ENCODE results near the gene RBM47. TPM values are rescaled to one million over a fixed set of nuclear protein-coding genes. Genes with fewer than 3 reads are reported as not detected.

RBM47 gene
- total RNA-seq (1 to 10 TPM in 1 of 5 donors, under 1 TPM in 4; 0.19 to 1.3 (median 0.79) TPM), total RNA-seq (0.14 to 21.9 (median 0.79) reads per million in 29 experiments)
- total RNA-seq (2013), result 0.64 TPM

GRCh38 chr4:40629401-40630334 lies at the start of gene RBM47:
RBM47 (minus strand) TSS chr4:40629864; CDS start chr4:40438893, 190,971 bp downstream.
- Mint-ChIP-seq H3K36me3 (no peaks in the 10 kb centered on the region), H3K9me3 (no peaks in the 10 kb centered on the region), H3K27ac (peak within 1 kb of the TSS; percentile 23 to 75), H3K4me1 (peaks cover 16 to 29% (median 19%) of the 10 kb centered on the region in 3 donors), H3K27me3 (peaks cover 0 to 40% of the 10 kb centered on the region in 2 donors), H3K4me3 (peak within 1 kb of the TSS; percentile 72 to 86 (median 81))
- ChIA-PET CTCF (interaction anchor here in 1 of 2 donors (0.6 kb wide), 1 partner anchor 68 kb away, joined by 6 read pairs; no protein-coding TSS in a partner anchor), POLR2A (no interaction called here)
- Histone ChIP-seq H3K27ac (ENCODE audit: low read length) (no peak within 1 kb of the TSS), H3K4me3 (ENCODE audit: control insufficient read depth in 1 of 2, extremely low read depth in 1 of 2, low read length in 1 of 2) (peak within 1 kb of the TSS; percentile 39 to 91), H3K9me3 (no peaks in the 10 kb centered on the region), H3K27me3 (replicated peaks in 1 of 2; ENCODE audit: control insufficient read depth in 2 of 2, extremely low read depth in 1 of 2, insufficient read depth in 2 of 2, low read length in 1 of 2) (peaks cover 0 to 11% of the 10 kb centered on the region in 2 experiments), H3K4me1 (ENCODE audit: control insufficient read depth in 1 of 2, extremely low read depth in 1 of 2, insufficient read depth in 2 of 2, low read length in 2 of 2) (peaks cover 4 to 8% of the 10 kb centered on the region in 2 experiments), H3K36me3 (ENCODE audit: control insufficient read depth in 2 of 2, extremely low read depth in 1 of 2, insufficient read depth in 1 of 2, low read length in 1 of 2) (no peaks in the 10 kb centered on the region)
- ATAC-seq (replicated peaks in 1 of 4) (peak; percentile 74 to 90 (median 82)), DNase-seq (peak in 29 of 35 experiments; percentile 5 to 61 (median 24))
- 4% methylated on average over 52 of the region's 53 CpGs for WGBS (ENCODE audit: insufficient coverage)

GRCh38 chr4:40678421-40678820 lies 48.8 kb upstream of the RBM47 start:
- WGBS (ENCODE audit: insufficient coverage), result 100% methylated on average over 3 of the region's 6 CpGs
- Histone ChIP-seq H3K4me1 (ENCODE audit: control insufficient read depth in 1 of 2, extremely low read depth in 1 of 2, insufficient read depth in 2 of 2, low read length in 2 of 2) (peaks cover 0 to under 1% of the 10 kb centered on the region in 2 experiments), H3K27ac (ENCODE audit: low read length) (no peak overlapping the region), H3K27me3 (replicated peaks in 1 of 2; ENCODE audit: control insufficient read depth in 2 of 2, extremely low read depth in 1 of 2, insufficient read depth in 2 of 2, low read length in 1 of 2) (no peaks in the 10 kb centered on the region), H3K9me3 (no peaks in the 10 kb centered on the region), H3K4me3 (ENCODE audit: control insufficient read depth in 1 of 2, extremely low read depth in 1 of 2, low read length in 1 of 2) (no peak overlapping the region), H3K36me3 (ENCODE audit: control insufficient read depth in 2 of 2, extremely low read depth in 1 of 2, insufficient read depth in 1 of 2, low read length in 1 of 2) (no peaks in the 10 kb centered on the region)
- Mint-ChIP-seq H3K27me3 (no peaks in the 10 kb centered on the region), H3K9me3 (no peaks in the 10 kb centered on the region), H3K36me3 (no peaks in the 10 kb centered on the region), H3K4me1 (peaks cover 3 to 5% (median 4%) of the 10 kb centered on the region in 3 donors), H3K4me3 (no peak overlapping the region), H3K27ac (no peak overlapping the region)
- ChIA-PET CTCF (no interaction called here), POLR2A (no interaction called here)
- ATAC-seq (replicated peaks in 1 of 4), result no peak
- DNase-seq, result no peak

- ATAC-seq (replicated peaks in 1 of 4), result no peak
- Histone ChIP-seq H3K4me3 (ENCODE audit: control insufficient read depth in 1 of 2, extremely low read depth in 1 of 2, low read length in 1 of 2) (no peak overlapping the region), H3K4me1 (ENCODE audit: control insufficient read depth in 1 of 2, extremely low read depth in 1 of 2, insufficient read depth in 2 of 2, low read length in 2 of 2) (peaks cover 3 to 16% of the 10 kb centered on the region in 2 experiments), H3K27ac (ENCODE audit: low read length) (no peak overlapping the region), H3K27me3 (replicated peaks in 1 of 2; ENCODE audit: control insufficient read depth in 2 of 2, extremely low read depth in 1 of 2, insufficient read depth in 2 of 2, low read length in 1 of 2) (no peaks in the 10 kb centered on the region), H3K9me3 (no peaks in the 10 kb centered on the region), H3K36me3 (ENCODE audit: control insufficient read depth in 2 of 2, extremely low read depth in 1 of 2, insufficient read depth in 1 of 2, low read length in 1 of 2) (no peaks in the 10 kb centered on the region)
- H3K4me3 Mint-ChIP-seq, result no peak overlapping the region
- H3K27me3 Mint-ChIP-seq, result no peaks in the 10 kb centered on the region
- 90% methylated on average over 5 of the region's 6 CpGs for WGBS (ENCODE audit: insufficient coverage)
- ChIA-PET POLR2A (no interaction called here), CTCF (interaction anchor here in 1 of 2 donors (0.7 kb wide), 1 partner anchor 44 kb away, joined by 4 read pairs; no protein-coding TSS in a partner anchor)
- H3K9me3 Mint-ChIP-seq, result no peaks in the 10 kb centered on the region
- H3K36me3 Mint-ChIP-seq, result no peaks in the 10 kb centered on the region
- H3K27ac Mint-ChIP-seq, result no peak overlapping the region
- peaks cover 16 to 22% (median 17%) of the 10 kb centered on the region in 3 donors for H3K4me1 Mint-ChIP-seq
- no peak for DNase-seq
Measured at GRCh38 chr4:40675166-40675565, 45.5 kb upstream of the RBM47 start.

- CTCF ChIA-PET, result no interaction called here
- H3K27ac ChIP-seq (ENCODE audit: low read length), result peak overlapping the region; percentile 41
- peak overlapping the region in 2 of 3 donors; percentile 37 to 46 for H3K4me3 Mint-ChIP-seq
Measured at GRCh38 chr4:40672528-40673522, 43.2 kb upstream of the RBM47 start.

GRCh38 chr4:40669504-40669903 lies 39.8 kb upstream of the RBM47 start:
- H3K27me3 Mint-ChIP-seq, result no peaks in the 10 kb centered on the region

More at GRCh38 chr4:40672528-40673522, 43.2 kb upstream of the RBM47 start:
- POLR2A ChIA-PET, result interaction anchor here (0.5 kb wide), 2 partner anchors 125 to 470 kb away, joined by 3 to 4 read pairs; no protein-coding TSS in a partner anchor
- H3K27me3 Mint-ChIP-seq, result no peaks in the 10 kb centered on the region
- Histone ChIP-seq H3K4me3 (ENCODE audit: control insufficient read depth in 1 of 2, extremely low read depth in 1 of 2, low read length in 1 of 2) (no peak overlapping the region), H3K4me1 (ENCODE audit: control insufficient read depth in 1 of 2, extremely low read depth in 1 of 2, insufficient read depth in 2 of 2, low read length in 2 of 2) (peaks cover 3 to 16% of the 10 kb centered on the region in 2 experiments), H3K36me3 (ENCODE audit: control insufficient read depth in 2 of 2, extremely low read depth in 1 of 2, insufficient read depth in 1 of 2, low read length in 1 of 2) (no peaks in the 10 kb centered on the region), H3K9me3 (no peaks in the 10 kb centered on the region), H3K27me3 (replicated peaks in 1 of 2; ENCODE audit: control insufficient read depth in 2 of 2, extremely low read depth in 1 of 2, insufficient read depth in 2 of 2, low read length in 1 of 2) (no peaks in the 10 kb centered on the region)
- no peaks in the 10 kb centered on the region for H3K36me3 Mint-ChIP-seq
- peak overlapping the region; percentile 79 to 82 for H3K27ac Mint-ChIP-seq
- H3K9me3 Mint-ChIP-seq, result no peaks in the 10 kb centered on the region
- H3K4me1 Mint-ChIP-seq, result peaks cover 16 to 25% (median 23%) of the 10 kb centered on the region in 3 donors
- DNase-seq (peak in 16 of 35 experiments; percentile 0 to 63 (median 8)), ATAC-seq (replicated peaks in 1 of 4) (peak; percentile 77 to 91 (median 82))
- WGBS (ENCODE audit: insufficient coverage), result 35% methylated on average over 12 of the region's 15 CpGs

More at GRCh38 chr4:40669504-40669903, 39.8 kb upstream of the RBM47 start:
- no peak overlapping the region for H3K4me3 ChIP-seq (ENCODE audit: control insufficient read depth in 1 of 2, extremely low read depth in 1 of 2, low read length in 1 of 2)
- H3K9me3 Mint-ChIP-seq, result no peaks in the 10 kb centered on the region
- H3K4me1 Mint-ChIP-seq, result peaks cover 16 to 25% (median 23%) of the 10 kb centered on the region in 3 donors
- ATAC-seq (replicated peaks in 1 of 4) (no peak), DNase-seq (no peak)
- no peaks in the 10 kb centered on the region for H3K36me3 ChIP-seq (ENCODE audit: control insufficient read depth in 2 of 2, extremely low read depth in 1 of 2, insufficient read depth in 1 of 2, low read length in 1 of 2)
- H3K27ac Mint-ChIP-seq, result no peak overlapping the region
- H3K9me3 ChIP-seq, result no peaks in the 10 kb centered on the region
- no peak overlapping the region for H3K27ac ChIP-seq (ENCODE audit: low read length)
- H3K27me3 ChIP-seq (replicated peaks in 1 of 2; ENCODE audit: control insufficient read depth in 2 of 2, extremely low read depth in 1 of 2, insufficient read depth in 2 of 2, low read length in 1 of 2), result no peaks in the 10 kb centered on the region
- WGBS (ENCODE audit: insufficient coverage), result 50% methylated on average over 2 of the region's 8 CpGs
- no peak overlapping the region for H3K4me3 Mint-ChIP-seq
- ChIA-PET POLR2A (no interaction called here), CTCF (interaction anchor here in 1 of 2 donors (0.7 kb wide), 1 partner anchor 1780 kb away, joined by 3 read pairs; no protein-coding TSS in a partner anchor)
- peaks cover 3 to 16% of the 10 kb centered on the region in 2 experiments for H3K4me1 ChIP-seq (ENCODE audit: control insufficient read depth in 1 of 2, extremely low read depth in 1 of 2, insufficient read depth in 2 of 2, low read length in 2 of 2)
- no peaks in the 10 kb centered on the region for H3K36me3 Mint-ChIP-seq
